Muscle layer of colon (tissue), 2 donors: Measurements from ENCODE around the gene SLBP.
"Not testable (repeated sequence)": the region's sequence is repeated elsewhere in the genome, so short reads cannot be mapped to it uniquely, and the experiment has no call there.

ENCODE experiments used
- H3K27ac ChIP-seq: one replicate; pipeline ENCODE4 v1.7.0; 2013; ENCODE audit warnings: low read depth, mild to moderate bottlenecking, low read length, moderate library complexity
- H3K27me3 ChIP-seq, 2 donors: one replicate each; pipeline ENCODE4 v1.7.0; 2013; ENCODE audit warnings: low read length in 2 of 2, mild to moderate bottlenecking in 2 of 2; ENCODE audit not compliant: insufficient read depth in 2 of 2, control insufficient read depth in 1 of 2
- H3K36me3 ChIP-seq: one replicate; pipeline ENCODE4 v1.7.0; 2013; ENCODE audit warnings: mild to moderate bottlenecking, low read length; ENCODE audit not compliant: insufficient read depth
- H3K4me1 ChIP-seq: one replicate; pipeline ENCODE4 v1.7.0; 2013; ENCODE audit warnings: mild to moderate bottlenecking, low read length; ENCODE audit not compliant: insufficient read depth
- H3K4me3 ChIP-seq, 2 donors: one replicate each; pipeline ENCODE4 v1.7.0; 2013; ENCODE audit warnings: low read length in 2 of 2, low read depth in 1 of 2, mild to moderate bottlenecking in 1 of 2, moderate library complexity in 1 of 2
- H3K9ac ChIP-seq: one replicate; pipeline ENCODE4 v1.7.0; 2013; ENCODE audit warnings: low read length
- H3K9me3 ChIP-seq: one replicate; pipeline ENCODE4 v1.7.0; 2013; ENCODE audit warnings: mild to moderate bottlenecking, low read length
- donor health status: abdominal sarcoma.
- donor health status: Adenocarcinoma of cecum.

Gene SLBP

GRCh38 chr4:1714303-1715001 lies 2.3 kb upstream of the SLBP start:
- Histone ChIP-seq H3K9ac (no peak overlapping the region), H3K9me3 (no peaks in the 10 kb centered on the region), H3K36me3 (peaks cover 22% of the 10 kb centered on the region), H3K4me3 (no peak overlapping the region), H3K27ac (no peak overlapping the region), H3K27me3 (no peaks in the 10 kb centered on the region), H3K4me1 (peaks cover 30% of the 10 kb centered on the region)

- Histone ChIP-seq H3K9ac (no peak overlapping the region), H3K9me3 (no peaks in the 10 kb centered on the region), H3K27me3 (no peaks in the 10 kb centered on the region)
Observed at GRCh38 chr4:1713003-1713851, 1.1 kb upstream of the SLBP start.

GRCh38 chr4:1711571-1712215 lies 426 bp downstream of the SLBP start:
- Histone ChIP-seq H3K9ac (peak overlapping the region; percentile 92), H3K4me1 (peaks cover 29% of the 10 kb centered on the region), H3K9me3 (no peaks in the 10 kb centered on the region)

More at GRCh38 chr4:1713003-1713851, 1.1 kb upstream of the SLBP start:
- H3K27ac ChIP-seq = peak overlapping the region; percentile 93
- H3K36me3 ChIP-seq = peaks cover 14% of the 10 kb centered on the region
- H3K4me3 ChIP-seq = peak overlapping the region; percentile 91
- peaks cover 29% of the 10 kb centered on the region for H3K4me1 ChIP-seq

GRCh38 chr4:1711055-1711570 lies 1.0 kb downstream of the SLBP start:
- Histone ChIP-seq H3K36me3 (peaks cover 12% of the 10 kb centered on the region), H3K9me3 (no peaks in the 10 kb centered on the region), H3K9ac (peak overlapping the region; percentile 92), H3K4me1 (peaks cover 29% of the 10 kb centered on the region), H3K4me3 (peak overlapping the region; percentile 91), H3K27ac (peak overlapping the region; percentile 88), H3K27me3 (no peaks in the 10 kb centered on the region)

More at GRCh38 chr4:1711571-1712215, 426 bp downstream of the SLBP start:
- Histone ChIP-seq H3K27me3 (no peaks in the 10 kb centered on the region), H3K4me3 (peak overlapping the region; percentile 91), H3K27ac (peak overlapping the region; percentile 88), H3K36me3 (peaks cover 6% of the 10 kb centered on the region)

GRCh38 chr4:1708581-1708980 lies 3.5 kb downstream of the SLBP start:
- no peaks in the 10 kb centered on the region for H3K27me3 ChIP-seq
- H3K4me3 ChIP-seq = no peak overlapping the region
- H3K27ac ChIP-seq = no peak overlapping the region
- no peak overlapping the region for H3K9ac ChIP-seq
- H3K36me3 ChIP-seq = peaks cover 31% of the 10 kb centered on the region
- peaks cover 22% of the 10 kb centered on the region for H3K4me1 ChIP-seq
- no peaks in the 10 kb centered on the region for H3K9me3 ChIP-seq

GRCh38 chr4:1706358-1706757 lies 5.8 kb downstream of the SLBP start:
- H3K27me3 ChIP-seq = no peaks in the 10 kb centered on the region
- H3K4me3 ChIP-seq = no peak overlapping the region
- no peak overlapping the region for H3K9ac ChIP-seq
- peaks cover 48% of the 10 kb centered on the region for H3K36me3 ChIP-seq
- H3K9me3 ChIP-seq = no peaks in the 10 kb centered on the region
- H3K27ac ChIP-seq = no peak overlapping the region
- peaks cover 14% of the 10 kb centered on the region for H3K4me1 ChIP-seq

- peaks cover 8% of the 10 kb centered on the region for H3K4me1 ChIP-seq
- H3K36me3 ChIP-seq = peaks cover 51% of the 10 kb centered on the region
- no peaks in the 10 kb centered on the region for H3K9me3 ChIP-seq
- no peak overlapping the region for H3K27ac ChIP-seq
- no peaks in the 10 kb centered on the region for H3K27me3 ChIP-seq
- H3K4me3 ChIP-seq = no peak overlapping the region
- H3K9ac ChIP-seq = no peak overlapping the region
Observed at GRCh38 chr4:1705732-1706131, 6.4 kb downstream of the SLBP start.

- no peaks in the 10 kb centered on the region for H3K9me3 ChIP-seq
- H3K36me3 ChIP-seq = peaks cover 59% of the 10 kb centered on the region
- H3K9ac ChIP-seq = no peak overlapping the region
- no peaks in the 10 kb centered on the region for H3K4me1 ChIP-seq
- H3K27ac ChIP-seq = no peak overlapping the region
- H3K4me3 ChIP-seq = no peak overlapping the region
- H3K27me3 ChIP-seq = no peaks in the 10 kb centered on the region
Observed at GRCh38 chr4:1703867-1704266, 8.3 kb downstream of the SLBP start.

GRCh38 chr4:1701671-1702070 lies 10.4 kb downstream of the SLBP start:
- H3K9me3 ChIP-seq, H3K4me3 ChIP-seq, H3K9ac ChIP-seq, H3K27ac ChIP-seq, H3K4me1 ChIP-seq, H3K27me3 ChIP-seq: not testable (repeated sequence)
- H3K36me3 ChIP-seq = peaks cover 69% of the 10 kb centered on the region

- peaks cover 74% of the 10 kb centered on the region for H3K36me3 ChIP-seq
- H3K9me3 ChIP-seq = no peaks in the 10 kb centered on the region
- no peak overlapping the region for H3K27ac ChIP-seq
- H3K27me3 ChIP-seq = no peaks in the 10 kb centered on the region
- H3K4me3 ChIP-seq = no peak overlapping the region
- H3K9ac ChIP-seq = no peak overlapping the region
- no peaks in the 10 kb centered on the region for H3K4me1 ChIP-seq
Observed at GRCh38 chr4:1695913-1696312, 16.2 kb downstream of the SLBP start.
